Neural progenitor cell (in vitro differentiated cells): ENCODE results near the gene PPP1R15B.
A peak's percentile ranks its signal among the peaks of the same experiment; 100 is the strongest.

Source experiments
- EZH2 ChIP-seq: fragments of 200-600 bp; sonication (generic); IDR thresholded peaks from 2 replicates; pipeline ENCODE4 v1.6.1; 2017; ENCODE audit warnings: antibody characterized with exemption, mild to moderate bottlenecking, moderate library complexity
- EZH2phosphoT487 ChIP-seq: fragments of 200-600 bp; sonication (generic); IDR thresholded peaks from 2 replicates; pipeline ENCODE4 v1.6.1; 2017; ENCODE audit warnings: antibody characterized with exemption

- TF ChIP-seq EZH2 (peak; percentile 27), EZH2phosphoT487 (no peak)
Observed at GRCh38 chr1:204411451-204412204, at the start of gene PPP1R15B.
